GM12873 (cell line): ENCODE data around the gene GBE1.

Experiments
- CTCF ChIP-seq: IDR thresholded peaks from 2 replicates; pipeline ENCODE4 v1.5.1; 2012; ENCODE audit warnings: low read depth, mild to moderate bottlenecking, moderate library complexity, low read length, control low read depth; ENCODE audit not compliant: insufficient read depth; ENCODE audit errors: missing control alignments

GBE1 gene

GRCh38 chr3:81718311-81718710 lies 43.1 kb downstream of the GBE1 start:
- no peak for TF ChIP-seq CTCF

- no peak for TF ChIP-seq CTCF
Measured at GRCh38 chr3:81716870-81717509, 44.5 kb downstream of the GBE1 start.

- no peak for TF ChIP-seq CTCF
Measured at GRCh38 chr3:81713031-81713430, 48.4 kb downstream of the GBE1 start.

GRCh38 chr3:81709606-81710005 lies 51.8 kb downstream of the GBE1 start:
- no peak for TF ChIP-seq CTCF

- no peak for TF ChIP-seq CTCF
Measured at GRCh38 chr3:81707996-81708395, 53.4 kb downstream of the GBE1 start.

- no peak for TF ChIP-seq CTCF
Measured at GRCh38 chr3:81702126-81702525, 59.3 kb downstream of the GBE1 start.

- no peak for TF ChIP-seq CTCF
Measured at GRCh38 chr3:81699536-81700320, 61.7 kb downstream of the GBE1 start.
